Measurements from ENCODE around the gene RMRP.

Gene RMRP

DNA sequence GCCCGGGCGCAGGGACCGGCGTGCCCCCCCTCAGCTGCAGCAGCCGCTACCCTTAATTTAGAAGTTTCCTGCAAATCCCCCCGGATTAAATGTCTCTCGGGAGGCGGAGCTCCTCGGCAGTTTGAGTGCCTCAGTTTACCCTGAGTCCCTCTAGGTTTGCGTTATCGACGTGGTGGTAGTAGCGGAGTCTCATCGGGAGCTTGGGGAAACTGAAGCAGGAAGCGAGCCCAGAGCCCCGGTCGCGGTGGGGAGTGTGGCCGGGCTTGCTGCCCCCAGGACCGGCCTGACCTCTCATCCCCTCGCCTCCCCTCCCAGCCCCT, 32.4 kb upstream of the RMRP start:
- no peaks in the 10 kb centered on the region for H4K20me1 ChIP-seq (ENCODE audit: insufficient read depth, low read length)
- H3K9me2 ChIP-seq (ENCODE audit: low read depth, low read length), result no peaks in the 10 kb centered on the region
- no peaks in the 10 kb centered on the region for H3K36me3 ChIP-seq (ENCODE audit: insufficient read depth, low read length)
- peak overlapping the region; percentile 63 for H3K9ac ChIP-seq (ENCODE audit: low read length)
- H3K4me2 ChIP-seq (ENCODE audit: low read length), result peak overlapping the region; percentile 81
- H3K4me3 ChIP-seq (ENCODE audit: low read depth, low read length, poor library complexity, severe bottlenecking), result peak overlapping the region; percentile 66
- H2AFZ ChIP-seq (ENCODE audit: low read length), result no peak overlapping the region
- H3K79me2 ChIP-seq (ENCODE audit: insufficient read depth, low read length), result no peaks in the 10 kb centered on the region
- H3K9me3 ChIP-seq (ENCODE audit: low read length), result no peaks in the 10 kb centered on the region
- no peak overlapping the region for H3K27ac ChIP-seq (ENCODE audit: low read depth, low read length, poor library complexity, severe bottlenecking)
- TF ChIP-seq EZH2 (IDR thresholded peaks at IDR 0.05; ENCODE audit: borderline replicate concordance, low read length) (no peak), CTCF (IDR thresholded peaks at IDR 0.05; ENCODE audit: low read length) (no peak)
- 0 out of 2 replicates have a peak, but pooled peaks cover 3% of the 10 kb centered on the region for H3F3A ChIP-seq (ENCODE audit: insufficient read depth, low read length)
- H3K4me1 ChIP-seq (ENCODE audit: insufficient read depth, low read length, severe bottlenecking), result peaks cover 37% of the 10 kb centered on the region
- H3K27me3 ChIP-seq (ENCODE audit: insufficient read depth, low read length), result no peaks in the 10 kb centered on the region; the same call in 1 of the 2 replicates

- Histone ChIP-seq H3K4me1 (ENCODE audit: insufficient read depth, low read length, severe bottlenecking) (peaks cover 37% of the 10 kb centered on the region), H2AFZ (ENCODE audit: low read length) (no peak within 1 kb of the TSS), H3K4me2 (ENCODE audit: low read length) (peak within 1 kb of the TSS; percentile 81), H3K36me3 (ENCODE audit: insufficient read depth, low read length) (no peaks in the 10 kb centered on the region), H3K9ac (ENCODE audit: low read length) (peak within 1 kb of the TSS; percentile 63), H4K20me1 (ENCODE audit: insufficient read depth, low read length) (no peaks in the 10 kb centered on the region), H3F3A (ENCODE audit: insufficient read depth, low read length) (0 out of 2 replicates have a peak, but pooled peaks cover 3% of the 10 kb centered on the region), H3K27ac (ENCODE audit: low read depth, low read length, poor library complexity, severe bottlenecking) (no peak within 1 kb of the TSS), H3K79me2 (ENCODE audit: insufficient read depth, low read length) (no peaks in the 10 kb centered on the region), H3K9me2 (ENCODE audit: low read depth, low read length) (no peaks in the 10 kb centered on the region), H3K9me3 (ENCODE audit: low read length) (no peaks in the 10 kb centered on the region), H3K4me3 (ENCODE audit: low read depth, low read length, poor library complexity, severe bottlenecking) (peak within 1 kb of the TSS; percentile 66), H3K27me3 (ENCODE audit: insufficient read depth, low read length) (no peaks in the 10 kb centered on the region; the same call in 1 of the 2 replicates)
- no peak for TF ChIP-seq CTCF (IDR thresholded peaks at IDR 0.05; ENCODE audit: low read length)
- TF ChIP-seq EZH2 (IDR thresholded peaks at IDR 0.05; ENCODE audit: borderline replicate concordance, low read length), result no peak
Observed at GRCh38 chr9:35689542-35690293, 31.9 kb upstream of the RMRP start, which contains the start of gene TPM2. TPM2 (minus strand) TSS chr9:35689925; CDS start chr9:35689817, 108 bp downstream.

DNA sequence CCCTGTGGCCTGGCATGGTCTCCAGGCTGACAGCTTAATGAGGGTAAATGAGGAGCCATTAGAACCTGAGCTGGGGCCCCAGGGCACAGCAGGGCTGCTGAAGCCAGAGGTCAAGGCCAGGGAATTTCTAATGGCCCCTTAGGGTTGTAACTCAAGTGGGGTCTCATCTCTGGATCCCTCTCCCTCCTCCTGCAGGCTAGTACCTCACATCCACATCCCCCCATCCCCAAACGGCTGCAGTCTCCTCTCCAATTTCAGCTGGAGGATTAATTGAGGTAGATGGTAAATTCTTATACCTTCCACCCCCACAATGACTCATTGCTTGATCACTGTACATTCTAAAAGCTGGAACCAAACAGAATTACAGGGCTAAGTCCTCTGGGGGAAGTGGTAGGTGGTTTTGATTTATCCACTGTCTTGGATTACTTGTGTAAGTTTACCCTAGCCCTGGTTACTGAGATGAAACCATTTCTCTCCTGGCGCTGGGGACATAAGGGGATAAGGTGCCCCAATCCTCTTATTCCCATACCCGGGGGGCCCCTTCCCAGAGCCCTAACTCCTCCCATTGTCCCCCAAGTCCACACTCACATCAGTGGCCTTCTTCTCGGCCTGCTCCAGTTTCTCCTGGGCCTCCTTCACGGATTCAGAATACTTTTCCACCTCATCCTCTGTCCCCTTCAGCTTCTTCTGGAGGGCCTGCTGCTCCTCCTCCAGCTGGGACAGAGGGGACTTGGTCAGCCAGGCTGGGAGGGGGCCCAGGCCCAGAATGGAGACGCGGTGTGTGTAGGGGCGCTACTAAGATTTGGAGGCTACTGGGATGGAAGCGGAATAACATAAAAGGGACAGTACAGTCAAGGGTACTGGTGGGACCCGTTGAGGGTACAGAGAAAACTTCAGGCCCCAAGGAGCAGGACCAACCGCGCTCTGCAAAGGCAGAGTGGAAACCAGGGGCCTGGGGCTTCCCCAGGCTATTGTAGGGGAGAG, 31.0 kb upstream of the RMRP start:
- Histone ChIP-seq H3K79me2 (ENCODE audit: insufficient read depth, low read length) (no peaks in the 10 kb centered on the region), H3K9me3 (ENCODE audit: low read length) (no peaks in the 10 kb centered on the region), H3K4me1 (ENCODE audit: insufficient read depth, low read length, severe bottlenecking) (peaks cover 37% of the 10 kb centered on the region), H3K4me3 (ENCODE audit: low read depth, low read length, poor library complexity, severe bottlenecking) (peak overlapping the region; percentile 66), H3K9me2 (ENCODE audit: low read depth, low read length) (no peaks in the 10 kb centered on the region), H3K27me3 (ENCODE audit: insufficient read depth, low read length) (no peaks in the 10 kb centered on the region; the same call in 1 of the 2 replicates), H2AFZ (ENCODE audit: low read length) (no peak overlapping the region), H4K20me1 (ENCODE audit: insufficient read depth, low read length) (no peaks in the 10 kb centered on the region), H3K27ac (ENCODE audit: low read depth, low read length, poor library complexity, severe bottlenecking) (no peak overlapping the region), H3F3A (ENCODE audit: insufficient read depth, low read length) (0 out of 2 replicates have a peak, but pooled peaks cover 3% of the 10 kb centered on the region), H3K4me2 (ENCODE audit: low read length) (peak overlapping the region; percentile 81), H3K36me3 (ENCODE audit: insufficient read depth, low read length) (no peaks in the 10 kb centered on the region), H3K9ac (ENCODE audit: low read length) (peak overlapping the region; percentile 5; the same call in 1 of the 2 replicates)
- TF ChIP-seq EZH2 (IDR thresholded peaks at IDR 0.05; ENCODE audit: borderline replicate concordance, low read length), result no peak

Measured in OCI-LY1 (cell line).